T-helper 1 cell (primary cell): ENCODE measurements around the gene MGAM2.
"Not testable (repeated sequence)": the region's sequence is repeated elsewhere in the genome, so short reads cannot be mapped to it uniquely, and the experiment has no call there.

Experiments used
- DNase-seq, 5 donors: peaks; one replicate each; pipeline ENCODE4 v3.0.0-alpha.2; 2012 to 2020
- total RNA-seq, 4 donors: gene quantifications; one replicate each; lab custom pipeline; 2026; lab: John Stamatoyannopoulos, UW

MGAM2 gene
- 0 to 0.12 (median 0) reads per million in 4 donors for total RNA-seq

DNA sequence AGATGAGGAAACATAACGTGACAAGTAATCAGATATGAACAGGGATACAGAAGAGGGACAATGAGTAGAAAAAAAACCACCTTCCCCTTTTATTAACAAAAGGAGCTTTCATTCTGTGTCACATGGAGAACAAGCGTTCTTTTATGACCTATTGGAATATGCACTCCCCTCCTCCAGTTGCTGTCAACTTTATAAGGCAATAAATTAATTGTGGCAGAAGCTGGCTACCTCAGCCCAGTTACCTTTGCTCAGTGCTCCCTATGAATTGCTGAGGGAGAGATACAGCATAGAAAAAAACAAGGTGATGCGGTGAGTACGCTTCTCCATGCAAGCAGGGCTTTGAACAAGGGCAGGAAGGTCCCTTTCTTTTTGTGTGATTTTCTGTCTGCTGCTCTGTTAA, at the start of gene MGAM2:
Gene MGAM2, plus strand, starts transcription at position 220 of the 400 bp plus-strand sequence. CDS start 5,156 bp downstream, outside the sequence.
- DNase-seq, result no peak

DNA sequence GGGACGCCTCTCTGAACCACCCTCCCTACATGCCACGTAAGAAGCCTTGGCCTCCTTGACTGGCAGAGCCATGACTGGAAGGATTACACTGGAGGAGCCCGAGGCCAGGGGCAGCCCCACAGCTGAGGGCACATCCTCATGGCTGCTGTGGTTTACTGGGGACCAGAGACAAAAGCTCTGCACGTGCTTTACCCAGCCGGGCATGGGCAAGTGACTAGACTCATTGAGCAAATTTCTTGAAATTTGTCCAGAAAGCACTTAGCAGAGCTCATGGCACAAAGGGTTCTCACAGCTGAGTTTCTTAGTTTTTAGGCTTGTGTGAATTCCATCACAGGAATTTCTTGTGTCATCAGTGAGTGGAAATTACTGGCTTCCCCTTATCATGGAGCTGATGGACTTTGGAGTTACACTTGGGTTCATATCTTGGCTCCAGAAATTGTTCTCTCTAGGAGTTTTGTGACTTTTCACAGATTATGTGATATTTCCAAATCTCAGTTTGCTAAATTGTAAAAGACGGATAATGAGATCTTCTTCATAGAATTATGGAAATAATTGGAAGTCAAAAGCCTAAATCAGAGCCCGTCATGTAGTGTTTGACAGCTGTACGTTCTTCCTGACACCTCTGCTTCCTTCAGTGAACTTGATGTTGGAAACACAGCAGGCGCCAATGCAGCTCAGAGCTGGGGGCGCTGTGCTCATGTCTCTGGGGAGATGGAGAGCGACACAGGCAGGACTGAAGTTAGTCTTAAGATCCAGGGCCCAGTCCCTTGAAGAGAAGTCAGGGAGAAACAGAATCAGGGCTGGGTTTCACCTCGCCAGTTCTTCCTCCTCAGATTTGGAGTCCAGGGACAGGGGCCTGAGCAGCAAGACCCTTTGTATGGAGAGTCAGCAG, 47.7 kb upstream of the MGAM2 start:
- no peak for DNase-seq

DNA sequence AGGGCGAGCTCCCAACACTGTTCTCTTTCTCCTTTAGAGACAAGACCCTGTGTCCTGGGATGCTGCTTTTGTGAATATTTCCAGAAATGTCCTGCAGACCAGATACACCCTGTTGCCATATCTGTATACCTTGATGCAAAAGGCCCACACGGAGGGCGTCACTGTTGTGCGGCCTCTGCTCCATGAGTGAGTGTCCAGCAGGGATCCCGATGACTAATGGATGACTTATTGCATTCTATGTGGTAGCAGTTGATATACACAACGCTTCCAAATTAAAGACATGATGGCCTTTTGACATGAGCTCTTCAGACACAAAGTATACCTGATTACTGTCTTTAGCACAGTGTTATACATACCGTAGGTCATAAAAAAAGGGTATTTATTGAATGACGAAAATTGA, 45.0 kb upstream of the MGAM2 start:
- DNase-seq, result no peak

DNA sequence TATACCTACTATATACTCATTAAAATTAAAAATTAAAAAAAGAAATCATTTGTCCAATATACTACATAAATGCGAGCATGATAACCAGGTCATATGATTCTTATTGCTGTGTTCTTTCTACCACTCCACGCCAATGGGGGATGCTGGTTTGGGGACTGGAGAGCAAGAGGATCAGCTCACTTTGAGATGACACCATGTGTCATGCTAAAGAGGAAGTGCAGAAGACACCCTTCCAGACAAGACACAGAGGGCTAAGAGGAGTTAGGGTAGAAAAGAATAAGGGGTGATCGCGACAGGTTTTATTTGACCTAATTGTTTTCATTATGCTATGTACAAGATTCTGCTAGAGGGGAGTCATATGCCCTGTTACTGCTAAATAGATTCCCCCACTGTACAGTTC, 33.8 kb upstream of the MGAM2 start:
- no peak for DNase-seq

DNA sequence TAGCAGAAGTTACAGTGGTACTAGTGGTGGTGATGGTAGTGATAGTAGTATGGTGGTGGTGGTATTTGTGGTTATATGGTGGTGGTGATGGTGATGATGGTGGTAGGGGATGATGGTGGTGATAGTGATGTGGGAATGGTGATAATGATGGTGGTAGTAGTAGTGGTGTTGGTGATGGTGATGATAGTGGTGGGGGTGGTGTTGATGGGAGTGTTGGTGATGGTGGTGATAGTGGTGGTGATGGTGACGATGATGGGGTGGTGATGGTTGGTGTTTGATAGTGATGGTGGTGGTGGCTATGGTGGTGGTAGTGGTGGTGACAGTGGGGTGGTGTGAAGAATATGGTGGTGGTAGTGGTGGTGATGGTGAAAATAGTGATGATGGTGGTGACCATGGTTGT, 27.9 kb upstream of the MGAM2 start:
- no peak for DNase-seq

DNA sequence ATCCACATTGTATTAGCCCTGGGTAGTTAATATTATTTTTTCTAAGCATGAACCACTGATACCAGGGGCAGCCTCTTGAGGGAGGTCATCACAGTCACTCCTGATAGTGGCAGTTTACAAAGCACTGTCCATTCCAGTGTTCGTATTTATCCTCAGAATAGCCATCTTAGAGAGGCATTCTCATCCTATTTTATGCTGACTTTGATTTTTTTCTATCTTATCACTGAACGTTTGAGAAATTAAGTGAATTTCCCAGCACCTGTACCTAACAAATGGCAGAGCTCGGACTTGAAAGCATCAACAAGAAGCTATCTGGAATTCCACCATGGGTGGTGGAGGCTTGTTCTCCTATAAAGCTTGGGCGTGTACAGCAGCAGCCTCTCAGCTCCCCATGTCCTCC, 26.1 kb upstream of the MGAM2 start:
- no peak for DNase-seq

DNA sequence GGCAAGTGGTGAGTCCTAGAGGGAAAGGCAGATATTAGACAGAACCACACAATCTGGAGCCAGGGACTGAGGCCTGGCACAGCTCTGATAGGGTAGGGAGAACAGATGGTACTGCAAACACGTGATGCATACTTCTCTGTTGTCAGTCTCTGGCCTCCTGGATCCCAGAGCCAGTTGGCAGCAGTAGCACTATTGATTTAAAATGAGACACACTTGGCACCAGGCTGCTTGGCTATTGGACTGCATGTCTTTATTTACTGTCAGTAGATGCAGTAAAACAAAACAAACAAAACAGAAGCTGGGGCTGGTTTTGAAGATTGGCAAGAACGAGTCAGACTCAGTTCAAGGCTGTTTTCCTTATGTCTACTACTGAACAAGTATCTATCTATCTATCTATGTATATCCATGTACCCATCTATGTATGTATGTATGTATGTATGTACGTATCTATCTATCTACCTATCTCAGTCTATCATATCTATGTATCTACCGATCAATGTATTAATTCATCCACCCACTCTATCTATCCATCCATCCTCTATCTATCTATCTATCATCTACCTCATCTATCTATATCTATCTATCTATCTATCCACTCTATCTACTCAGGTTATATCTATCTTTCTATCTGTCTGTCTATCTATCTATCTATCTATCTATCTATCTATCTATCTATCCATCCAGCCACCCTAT, 23.4 kb upstream of the MGAM2 start:
- no peak for DNase-seq

DNA sequence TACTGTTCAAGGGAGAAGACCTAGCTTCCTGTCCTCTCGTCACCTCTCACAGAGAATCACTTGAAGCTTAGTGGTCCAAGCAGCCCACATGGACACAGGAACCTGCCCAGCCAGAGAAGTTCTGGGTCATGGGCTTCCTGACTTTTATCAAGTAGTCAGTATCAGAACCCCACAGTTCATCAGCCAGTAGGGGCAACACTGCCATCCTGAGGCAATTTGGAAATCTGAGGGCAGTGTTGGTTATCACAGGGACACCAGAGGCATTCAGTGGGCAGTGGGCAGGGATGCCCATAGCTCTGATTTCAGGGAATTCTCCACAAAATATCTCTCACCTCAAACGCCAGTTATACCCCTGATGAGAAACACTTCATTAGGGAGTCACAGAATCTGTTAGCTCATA, 22.5 kb upstream of the MGAM2 start:
- no peak for DNase-seq

DNA sequence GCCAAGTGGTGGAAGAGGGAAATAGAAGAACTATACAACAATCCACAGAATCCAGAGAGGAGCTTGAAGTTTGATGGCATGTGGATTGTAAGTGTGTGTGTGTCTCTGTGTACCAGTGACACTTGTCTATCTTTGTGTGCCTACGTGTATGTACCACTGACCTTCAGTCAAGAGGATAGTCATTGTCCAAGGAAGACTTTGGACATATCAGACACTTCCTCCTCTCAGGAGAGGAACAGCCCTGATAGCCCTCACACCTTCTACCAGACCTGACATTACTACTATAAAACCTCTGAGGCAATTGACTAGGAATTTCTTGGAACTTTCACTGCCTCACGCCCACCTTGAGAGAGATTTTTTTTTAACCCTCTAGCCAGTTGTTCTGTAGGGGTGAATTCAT, 19.6 kb upstream of the MGAM2 start:
- no peak for DNase-seq

DNA sequence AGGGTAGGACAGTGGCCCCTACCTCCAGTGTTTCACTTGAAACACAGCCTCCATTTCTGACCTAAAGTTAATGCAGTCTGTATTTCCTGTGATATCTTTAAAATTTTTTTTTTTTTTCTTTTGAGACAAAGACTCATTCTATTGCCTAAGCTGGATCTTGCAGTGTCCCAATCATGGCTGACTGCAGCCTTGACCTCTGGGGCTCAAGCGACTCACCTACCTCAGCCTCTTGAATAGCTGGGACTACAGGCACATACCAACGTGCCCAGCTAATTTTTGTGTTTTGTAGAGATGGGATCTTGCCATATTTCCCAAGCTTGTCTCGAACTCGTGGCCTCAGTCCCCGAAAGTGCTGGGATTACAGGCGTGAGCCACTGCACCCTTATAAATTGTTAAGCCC, 16.7 kb upstream of the MGAM2 start:
- no peak for DNase-seq

DNA sequence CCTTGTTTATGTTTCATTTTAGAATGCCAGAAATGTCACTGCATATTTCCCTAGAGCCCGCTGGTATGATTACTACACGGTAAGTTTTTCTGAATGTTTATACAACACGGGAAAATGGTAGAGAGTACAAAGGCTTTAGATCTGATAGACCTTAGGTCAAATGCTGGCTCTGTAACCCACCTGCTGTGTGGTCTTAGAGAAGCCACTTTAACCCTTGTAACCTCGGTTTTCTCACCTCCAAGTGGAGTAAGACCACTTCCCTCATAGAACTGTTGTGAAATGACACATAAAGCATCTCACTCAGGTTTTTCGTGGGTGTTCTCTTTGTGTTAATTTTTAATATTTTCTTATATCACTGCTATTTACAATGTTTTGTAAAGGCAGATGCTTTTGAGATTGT, 13.9 kb upstream of the MGAM2 start:
- no peak for DNase-seq

DNA sequence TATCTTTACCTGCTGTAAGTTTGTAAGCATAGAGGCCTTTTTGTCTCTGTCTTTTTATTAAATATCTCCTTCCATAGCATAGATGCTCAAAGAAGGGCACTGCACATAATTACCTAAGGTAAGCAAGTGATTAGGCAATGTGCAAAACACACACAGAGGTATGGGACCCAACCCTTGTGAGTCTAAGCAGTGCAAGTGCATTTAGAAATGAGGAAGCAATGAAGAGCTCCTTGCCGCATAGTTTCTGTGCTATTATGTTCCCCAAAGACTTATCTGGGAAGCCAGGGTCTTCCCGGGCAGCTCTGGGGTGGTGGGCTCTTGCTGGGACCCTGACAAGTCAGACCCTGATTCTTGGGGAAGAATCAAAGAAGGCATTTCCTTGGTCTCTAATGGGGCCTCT, 13.5 kb upstream of the MGAM2 start:
- DNase-seq, result no peak

DNA sequence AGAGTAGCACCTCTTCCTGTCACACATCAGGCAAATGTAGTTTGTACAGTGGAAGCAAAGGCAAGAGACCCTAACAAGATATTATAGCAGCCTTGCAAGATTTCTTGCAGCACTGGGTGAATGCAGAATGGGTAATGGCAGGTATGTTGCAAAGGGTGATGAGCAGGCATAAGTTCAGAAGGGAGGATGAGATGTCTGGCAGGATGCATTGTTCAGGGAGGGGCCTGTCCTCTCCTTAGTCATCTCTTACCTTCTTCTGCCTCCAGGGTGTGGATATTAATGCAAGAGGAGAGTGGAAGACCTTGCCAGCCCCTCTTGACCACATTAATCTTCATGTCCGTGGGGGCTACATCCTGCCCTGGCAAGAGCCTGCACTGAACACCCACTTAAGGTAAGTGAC, 12.2 kb upstream of the MGAM2 start:
- DNase-seq, result not testable (repeated sequence)

DNA sequence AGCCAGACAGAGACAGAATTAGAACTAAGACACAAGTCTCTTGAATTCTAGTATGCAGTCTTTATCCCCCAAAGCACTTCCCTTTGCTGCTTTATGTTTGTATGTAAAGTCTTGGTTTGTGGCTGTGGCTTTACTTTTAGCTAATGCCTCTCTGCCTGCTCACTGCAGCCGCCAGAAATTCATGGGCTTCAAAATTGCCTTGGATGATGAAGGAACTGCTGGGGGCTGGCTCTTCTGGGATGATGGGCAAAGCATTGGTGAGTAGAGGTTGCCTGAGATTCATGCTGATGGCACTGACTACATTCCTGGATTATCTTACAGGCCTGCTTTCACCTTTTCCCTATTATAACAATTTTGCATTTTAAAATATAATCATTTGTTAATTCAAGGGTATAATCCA, 10.9 kb upstream of the MGAM2 start:
- DNase-seq, result no peak

DNA sequence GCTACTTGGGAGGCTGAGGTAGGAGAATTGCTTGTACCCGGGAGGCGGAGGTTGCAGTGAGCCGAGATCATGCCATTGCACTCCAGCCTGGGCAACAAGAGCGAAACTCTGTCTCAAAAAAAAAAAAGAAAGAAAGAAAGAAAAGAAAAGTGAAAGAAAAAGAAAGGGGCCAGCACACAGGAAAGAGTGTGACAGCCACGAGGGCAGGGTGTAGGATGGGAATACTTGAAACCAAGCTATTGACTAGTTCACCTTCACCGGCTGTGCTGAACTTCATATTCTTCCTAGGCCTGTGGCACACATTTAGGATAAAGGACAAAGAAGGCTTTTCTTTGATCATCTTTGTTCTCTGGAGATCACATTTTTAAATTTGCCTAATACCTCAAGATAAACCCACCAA, 9.7 kb upstream of the MGAM2 start:
- not testable (repeated sequence) for DNase-seq

DNA sequence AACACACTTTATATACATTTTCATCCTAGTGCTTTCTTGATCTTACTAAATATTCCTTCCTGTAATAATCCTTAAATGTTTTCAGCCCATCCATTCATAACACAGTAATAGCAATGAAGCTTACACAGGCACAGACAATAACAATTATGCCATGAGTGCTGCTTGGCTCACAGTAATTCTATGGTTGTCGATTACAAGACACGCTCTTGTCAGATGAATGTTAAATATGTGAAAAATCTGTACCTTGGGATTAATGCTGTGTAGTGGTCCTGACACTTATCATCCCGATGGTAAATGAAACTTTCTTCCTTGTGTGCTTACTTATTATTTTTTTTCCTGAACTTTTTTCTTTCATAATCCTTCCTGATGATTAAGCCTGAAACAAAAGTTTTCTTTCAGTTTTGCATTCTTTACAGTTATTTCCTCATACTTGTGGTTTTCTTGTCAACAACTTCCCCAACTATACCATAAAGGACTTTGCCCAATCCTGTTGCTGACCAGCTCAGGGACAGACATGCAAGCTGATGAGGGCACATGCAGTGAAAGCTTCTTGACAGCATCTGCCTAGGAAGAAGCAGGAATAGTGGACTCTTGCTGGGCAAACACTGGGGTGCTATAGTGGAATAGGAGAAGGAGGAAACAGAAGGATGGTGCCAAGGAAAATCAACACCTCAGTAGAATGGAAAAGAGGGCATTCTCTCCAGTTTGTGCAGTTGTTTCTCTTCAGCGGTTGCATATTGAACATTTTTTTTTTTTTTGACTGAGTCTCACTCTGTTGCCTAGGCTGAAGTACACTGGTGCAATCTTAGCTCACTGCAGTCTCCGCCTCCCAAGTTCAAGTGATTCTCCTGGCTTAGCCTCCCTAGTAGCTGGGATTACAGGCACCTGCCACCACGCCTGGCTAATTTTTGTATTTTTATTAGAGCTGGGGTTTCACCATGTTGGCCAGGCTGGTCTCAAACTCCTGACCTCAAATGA, 6.7 kb upstream of the MGAM2 start:
- DNase-seq, result no peak

DNA sequence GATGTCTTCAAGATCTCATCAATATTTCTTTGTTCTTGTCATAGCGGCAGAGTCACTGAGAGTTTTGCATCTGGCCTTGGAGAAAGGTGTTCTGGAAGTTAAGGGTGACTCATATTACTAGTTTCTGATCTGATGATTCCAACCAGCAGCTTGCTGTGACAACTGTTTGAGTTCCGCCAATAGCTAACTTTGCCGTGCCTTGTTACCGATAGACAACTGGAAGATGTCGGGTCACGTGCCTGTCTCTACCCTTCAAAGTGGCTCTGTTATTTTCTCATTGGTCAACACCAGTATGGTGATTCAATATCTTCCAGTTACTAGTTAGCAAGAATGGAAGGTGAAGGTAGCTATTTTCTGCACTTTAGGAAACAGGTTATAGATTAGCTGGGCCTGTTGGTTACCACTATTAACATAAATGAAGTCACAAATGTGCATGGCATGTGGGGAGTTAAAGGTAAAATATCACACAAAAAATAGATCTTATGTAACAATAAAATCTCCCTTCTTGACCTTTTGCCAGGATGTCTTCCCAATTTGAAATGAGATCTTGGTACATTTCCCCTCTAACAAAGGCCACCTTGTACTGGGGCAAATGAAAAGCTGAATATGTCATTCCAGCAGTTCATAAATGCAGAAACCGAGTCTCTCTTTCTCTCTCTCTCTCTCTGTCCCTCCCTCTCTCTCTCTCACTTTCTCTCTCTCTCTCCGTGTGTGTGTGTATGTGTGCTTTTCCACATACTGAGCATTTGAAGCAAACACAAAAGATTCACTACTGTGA, 2.6 kb upstream of the MGAM2 start:
- no peak for DNase-seq

DNA sequence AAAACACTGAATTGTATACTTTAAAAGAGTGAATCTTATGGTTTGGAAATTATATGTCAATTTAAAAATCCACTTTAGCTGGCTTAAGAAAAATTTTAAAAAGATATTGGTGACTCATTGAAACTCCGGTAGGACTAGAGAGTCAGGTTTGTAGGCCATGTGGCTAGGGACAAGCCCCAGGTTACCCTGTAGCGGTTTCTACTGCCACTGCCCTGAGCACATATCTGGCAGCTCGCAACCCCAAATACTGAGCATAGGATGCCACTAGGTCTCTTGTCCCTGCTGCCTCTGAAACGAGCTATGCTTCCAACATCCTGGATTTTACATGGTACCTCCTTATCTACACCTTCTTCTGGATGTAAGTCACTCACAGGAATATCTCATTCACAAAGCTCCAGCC, 1.4 kb upstream of the MGAM2 start:
- DNase-seq, result no peak

DNA sequence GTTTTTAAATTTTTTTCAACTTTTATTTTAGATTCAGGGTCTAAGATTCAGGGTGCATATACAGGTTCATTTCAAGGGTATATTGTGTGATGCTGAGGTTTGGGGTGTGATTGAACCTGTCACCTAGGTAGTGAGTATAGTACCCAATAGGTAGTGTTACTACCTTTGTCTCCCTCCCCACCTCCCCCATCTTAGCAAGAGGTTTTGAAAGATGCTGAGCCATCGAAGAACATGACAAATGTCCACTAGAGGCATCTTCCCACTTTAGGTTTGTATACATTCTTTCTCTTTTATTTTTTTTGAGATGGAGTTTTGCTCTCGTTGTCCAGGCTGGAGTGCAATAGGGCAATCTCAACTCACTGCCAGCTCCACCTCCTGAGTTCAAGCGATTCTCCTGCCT, 880 bp upstream of the MGAM2 start:
- DNase-seq, result no peak

DNA sequence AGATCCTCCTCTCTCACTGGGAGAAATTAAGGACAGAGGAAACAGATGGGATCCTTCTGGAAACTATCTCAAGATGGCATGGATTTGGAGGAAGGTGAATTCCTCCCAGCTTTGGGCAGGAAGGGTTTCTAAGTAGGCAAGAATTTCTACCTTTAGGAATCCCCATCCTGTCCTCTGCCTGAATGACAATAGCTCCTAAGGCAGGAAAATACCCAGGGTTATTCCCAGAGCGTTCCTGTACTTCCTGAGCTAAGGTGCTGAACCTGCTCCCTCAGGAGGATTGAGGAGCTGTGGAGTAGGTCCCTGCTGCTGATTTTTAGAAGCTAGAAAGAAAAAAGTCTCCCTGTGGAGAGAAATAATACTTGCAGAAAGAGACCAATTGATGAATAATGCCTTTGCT, 568 bp downstream of the MGAM2 start:
- no peak for DNase-seq

DNA sequence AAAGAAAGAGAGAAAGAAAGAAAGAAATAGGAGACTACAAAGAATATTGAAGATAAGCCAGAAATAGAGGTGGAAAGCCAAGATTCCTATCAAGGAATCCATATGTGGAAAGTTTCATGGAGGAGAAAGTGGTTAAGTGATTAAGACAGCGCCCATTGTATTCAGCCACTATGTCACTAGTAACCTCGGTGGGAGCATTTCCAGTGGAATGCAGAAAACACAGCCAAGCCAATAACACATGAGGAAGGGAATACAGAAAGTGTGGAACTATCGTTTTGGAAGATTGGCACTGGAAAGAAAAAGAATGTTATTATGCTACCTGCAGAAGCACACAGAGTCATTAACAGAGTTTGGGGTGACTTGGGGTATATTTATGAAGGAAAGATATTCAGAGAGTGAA, 2.7 kb downstream of the MGAM2 start:
- DNase-seq, result no peak

DNA sequence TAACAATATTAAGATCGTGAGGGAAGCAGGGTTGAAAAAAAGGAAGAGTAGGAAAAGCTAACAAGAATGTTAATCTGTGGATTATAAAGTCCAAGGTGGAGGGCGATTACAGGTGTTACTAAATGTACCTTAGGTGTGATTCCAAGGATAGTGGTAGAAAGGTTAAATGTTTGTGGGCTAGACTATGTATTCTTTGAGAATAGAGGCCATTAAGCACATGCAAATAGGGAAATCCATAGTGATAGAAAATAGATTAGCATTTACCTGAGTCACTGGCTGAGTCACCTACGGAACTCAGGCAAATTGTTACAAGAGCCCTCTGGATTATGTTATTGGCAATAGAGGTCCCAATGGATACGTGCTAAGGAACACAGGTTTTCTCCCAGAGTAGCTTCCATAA, 9.0 kb downstream of the MGAM2 start:
- no peak for DNase-seq
